H1 (cell line): ENCODE results near the gene KDF1. TPM values are rescaled to one million over a fixed set of nuclear protein-coding genes. Genes with fewer than 3 reads are reported as not detected.

ENCODE experiments used
- CHD1 ChIP-seq: IDR thresholded peaks from 2 replicates; pipeline ENCODE4 v1.6.1; 2012; ENCODE audit warnings: low read depth, low read length, improper control_type of control experiment
- CTCF ChIP-seq, 3 experiments: IDR thresholded peaks; 1 replicate in 2 of 3; 2 replicates in 1 of 3; pipeline versions ENCODE4 v1.5.1 to v1.6.1; 2011; ENCODE audit warnings: low read length in 3 of 3, mild to moderate bottlenecking in 3 of 3, inconsistent platforms in 2 of 3, low read depth in 1 of 3, moderate library complexity in 1 of 3; ENCODE audit not compliant: insufficient read depth in 1 of 3; ENCODE audit errors: control extremely low read depth in 1 of 3
- GTF2F1 ChIP-seq: IDR thresholded peaks from 2 replicates; pipeline ENCODE4 v1.6.1; 2012; ENCODE audit warnings: low read depth, low read length, improper control_type of control experiment, borderline replicate concordance
- KDM5A ChIP-seq: fragments of 200-600 bp; IDR thresholded peaks from 2 replicates; pipeline ENCODE4 v1.7.1; 2012; ENCODE audit warnings: mild to moderate bottlenecking, low read length, inconsistent platforms, mixed read lengths
- NRF1 ChIP-seq: IDR thresholded peaks from 2 replicates; pipeline ENCODE4 v1.6.1; 2011; ENCODE audit warnings: mild to moderate bottlenecking, low read depth, low read length, improper control_type of control experiment
- SP1 ChIP-seq: IDR thresholded peaks from 2 replicates; pipeline ENCODE4 v1.6.1; 2011; ENCODE audit warnings: low read depth, low read length
- TAF7 ChIP-seq: optimal IDR thresholded peaks from 2 replicates; pipeline ENCODE3; 2011; ENCODE audit warnings: low read depth, mild to moderate bottlenecking, inconsistent platforms, low read length, moderate library complexity, borderline replicate concordance
- ZNF274 ChIP-seq: IDR thresholded peaks from 2 replicates; pipeline ENCODE4 v1.7.0; 2012; ENCODE audit warnings: low read length, borderline replicate concordance; ENCODE audit errors: extremely low read depth
- polyA plus RNA-seq, 7 experiments: library from polyadenylated mRNA; depleted of rRNA in 3 of 7; stranded (reverse) in 5 of 7; unstranded in 2 of 7; fragments of >200 nt in 5 of 7; fragments of 200-250 nt in 2 of 7; gene quantifications; 1 replicate in 5 of 7; 2 replicates in 1 of 7; 4 replicates in 1 of 7; pipeline versions ENCODE4 v1.2.1 to v1.2.3, GENCODE V29; 2011 to 2013; ENCODE audit warnings: missing spikeins in 2 of 7, mixed read lengths in 2 of 7
- total RNA-seq: library from RNA; stranded (reverse); fragmentation: NEBNext Ultra II Directional; extraction: Animal tissue kit (Norgen Biotek cat#: 25700); gene quantifications from 2 replicates; pipeline ENCODE4 v1.2.1, GENCODE V29; 2021

The KDF1 gene
- total and polyA plus RNA-seq, 2 of the 8 experiments (the other 6 are each of a cell fraction or from before 2014, with no cell fraction given), result 16.9 to 37.5 TPM

- TF ChIP-seq CTCF (IDR thresholded peaks at IDR 0.05; ENCODE audit: control extremely low read depth in 1 of 3, insufficient read depth in 1 of 3, low read depth in 1 of 3, low read length in 3 of 3), result no peak
- peak; percentile 20; the same call in 1 of the 2 replicates for TF ChIP-seq NRF1
- no peak for TF ChIP-seq ZNF274
- TF ChIP-seq CHD1, result no peak
- TF ChIP-seq GTF2F1, result peak; percentile 84
- peak; percentile 65; the same call in 1 of the 2 replicates for TF ChIP-seq SP1
- TF ChIP-seq KDM5A, result no peak
- TF ChIP-seq TAF7, result peak; percentile 71
Observed at GRCh38 chr1:26993237-26994019, 33.2 kb upstream of the KDF1 start, which contains the start of gene TRNP1 (continued).
